Testis (tissue), 2 donors: ENCODE measurements around the gene FAM53B.

Experiments
- POLR2A ChIP-seq: fragments of 450-650 bp; IDR thresholded peaks from one replicate; pipeline ENCODE4 v1.6.1; 2017; ENCODE audit warnings: antibody characterized with exemption, mild to moderate bottlenecking, moderate library complexity
- TF ChIP-seq, protein P1 (sequence below), 3 experiments: fragments of 450-650 bp in 2 of 3; fragments of 200-600 bp in 1 of 3; sonication (generic) in 1 of 3; IDR thresholded peaks; one replicate each; pipeline ENCODE4 v1.5.1; 2016 to 2019; ENCODE audit warnings: antibody characterized with exemption in 3 of 3, mild to moderate bottlenecking in 2 of 3, moderate library complexity in 1 of 3

DNA sequence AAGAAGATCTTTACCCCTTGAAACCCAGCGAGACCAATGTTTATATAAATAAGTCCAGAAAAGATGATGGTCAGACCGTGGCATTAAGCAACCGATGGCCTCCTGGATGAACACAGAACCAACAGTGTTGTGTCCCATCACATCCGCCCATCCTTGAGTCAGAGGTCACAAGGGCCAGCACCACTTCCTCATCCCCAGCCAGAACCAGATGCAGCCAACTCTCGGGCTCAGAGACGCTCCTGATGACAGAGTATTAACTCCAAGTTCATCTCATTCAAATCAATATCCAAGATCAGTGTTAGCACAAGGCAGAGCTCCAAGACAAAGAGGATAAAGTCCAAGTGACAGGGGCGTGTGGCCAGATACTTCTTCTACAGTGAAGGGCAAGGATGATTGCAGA lies 63.5 kb downstream of the FAM53B start:
- TF ChIP-seq, protein P1, sequence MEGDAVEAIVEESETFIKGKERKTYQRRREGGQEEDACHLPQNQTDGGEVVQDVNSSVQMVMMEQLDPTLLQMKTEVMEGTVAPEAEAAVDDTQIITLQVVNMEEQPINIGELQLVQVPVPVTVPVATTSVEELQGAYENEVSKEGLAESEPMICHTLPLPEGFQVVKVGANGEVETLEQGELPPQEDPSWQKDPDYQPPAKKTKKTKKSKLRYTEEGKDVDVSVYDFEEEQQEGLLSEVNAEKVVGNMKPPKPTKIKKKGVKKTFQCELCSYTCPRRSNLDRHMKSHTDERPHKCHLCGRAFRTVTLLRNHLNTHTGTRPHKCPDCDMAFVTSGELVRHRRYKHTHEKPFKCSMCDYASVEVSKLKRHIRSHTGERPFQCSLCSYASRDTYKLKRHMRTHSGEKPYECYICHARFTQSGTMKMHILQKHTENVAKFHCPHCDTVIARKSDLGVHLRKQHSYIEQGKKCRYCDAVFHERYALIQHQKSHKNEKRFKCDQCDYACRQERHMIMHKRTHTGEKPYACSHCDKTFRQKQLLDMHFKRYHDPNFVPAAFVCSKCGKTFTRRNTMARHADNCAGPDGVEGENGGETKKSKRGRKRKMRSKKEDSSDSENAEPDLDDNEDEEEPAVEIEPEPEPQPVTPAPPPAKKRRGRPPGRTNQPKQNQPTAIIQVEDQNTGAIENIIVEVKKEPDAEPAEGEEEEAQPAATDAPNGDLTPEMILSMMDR (IDR thresholded peaks at IDR 0.05) = no peak
- TF ChIP-seq POLR2A = no peak
